ENCODE results near the gene ZNF32. TPM values are rescaled to one million over a fixed set of nuclear protein-coding genes. Genes with fewer than 3 reads are reported as not detected.

The ZNF32 gene
- total and polyA plus RNA-seq, 2 of the 4 experiments (the other 2 are of a cell fraction): 30.1 to 31.2 TPM

DNA sequence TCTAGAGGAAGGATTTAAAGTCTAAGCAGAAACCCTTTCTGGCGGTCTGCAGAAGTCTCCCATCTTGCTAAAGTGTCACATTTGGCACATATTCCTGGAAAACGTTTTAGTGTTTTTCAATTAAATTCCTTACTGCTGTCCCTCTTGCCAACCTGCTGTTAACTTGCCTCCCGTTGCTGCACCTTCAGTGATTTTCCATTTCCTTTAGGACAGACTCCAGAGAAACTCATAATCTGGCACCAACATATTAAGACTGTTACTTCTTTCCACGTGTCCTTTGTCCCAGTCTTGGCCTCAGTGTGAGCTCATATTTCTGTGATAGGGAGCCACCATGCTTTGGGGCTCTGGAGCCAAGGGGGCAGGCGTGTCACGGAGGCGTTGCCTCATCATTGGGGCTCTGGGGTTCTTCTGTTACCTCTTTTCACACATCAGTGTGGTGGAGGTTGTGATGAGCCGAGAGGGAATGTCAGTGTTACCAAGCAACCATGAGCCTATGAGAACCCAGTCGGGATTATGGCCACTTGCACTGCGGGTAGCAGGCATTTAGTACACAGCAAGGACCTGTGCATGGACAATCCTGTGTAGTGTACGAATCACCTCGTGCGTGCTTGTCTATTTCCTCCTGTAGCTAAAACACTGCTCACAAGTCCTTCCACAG is 26.0 kb upstream of the ZNF32 start:
- POLR2A ChIA-PET (ENCODE audit: unreplicated experiment): no interaction called here
- Histone ChIP-seq H3K4me2 (ENCODE audit: low read depth, low read length) (no peak overlapping the region), H3K4me1 (ENCODE audit: control insufficient read depth, insufficient read depth, low read length) (0 out of 2 replicates have a peak, but pooled peaks cover 2% of the 10 kb centered on the region), H3K9ac (ENCODE audit: low read depth, low read length) (no peak overlapping the region), H4K8ac (ENCODE audit: low read depth in 2 of 2, low read length in 2 of 2) (no peak overlapping the region), H3K9me1 (ENCODE audit: insufficient read depth, low read length) (no peaks in the 10 kb centered on the region), H3K27ac (ENCODE audit: insufficient read depth, low read length) (no peak overlapping the region), H3K36me3 (ENCODE audit: control insufficient read depth, insufficient read depth, low read length) (no peaks in the 10 kb centered on the region), H2BK120ac (ENCODE audit: low read depth, low read length) (no peak overlapping the region), H2BK20ac (ENCODE audit: low read depth, low read length) (no peak overlapping the region), H4K91ac (ENCODE audit: insufficient read depth, low read depth, low read length) (no peak overlapping the region), H3K4ac (ENCODE audit: low read depth, low read length) (no peak overlapping the region), H3K56ac (ENCODE audit: extremely low read depth, insufficient read depth, low read length) (no peak overlapping the region), H3K23ac (ENCODE audit: low read depth, low read length) (no peak overlapping the region), H3K9me3 (ENCODE audit: control insufficient read depth, insufficient read depth, low read length) (no peaks in the 10 kb centered on the region), H2BK5ac (ENCODE audit: low read depth, low read length, poor library complexity, severe bottlenecking) (no peak overlapping the region), H2AFZ (replicated peaks; ENCODE audit: low read length, poor library complexity) (no peak overlapping the region), H3K27me3 (ENCODE audit: control insufficient read depth, insufficient read depth, low read length) (no peaks in the 10 kb centered on the region), H4K5ac (ENCODE audit: low read depth, low read length) (no peak overlapping the region), H4K20me1 (ENCODE audit: insufficient read depth, low read length) (no peaks in the 10 kb centered on the region), H3K4me3 (ENCODE audit: insufficient read depth, low read depth, low read length) (no peak overlapping the region), H2AK5ac (ENCODE audit: low read depth, low read length) (no peak overlapping the region), H3K79me1 (ENCODE audit: low read depth in 1 of 2, low read length in 2 of 2) (no peaks in the 10 kb centered on the region), H2AK9ac (replicated peaks; ENCODE audit: low read depth, low read length, poor library complexity) (no peak overlapping the region), H3K14ac (replicated peaks; ENCODE audit: low read depth, low read length) (no peak overlapping the region), H3K18ac (ENCODE audit: low read depth, low read length) (no peak overlapping the region), H2BK15ac (ENCODE audit: low read depth, low read length) (no peak overlapping the region)
- 88% methylated on average over 7 of the region's 13 CpGs; no CpG with 5 or more reads in 1 of the 2 experiments for WGBS, 2 experiments (ENCODE audit: extremely low coverage in 2 of 2, insufficient read length in 1 of 2)
- no TSS peak for BruUV-seq (replicated peaks)
- no peak for DNase-seq
- dilution Hi-C loops (cut with HindIII; ENCODE audit: low sequenced_read_pairs, unreplicated experiment) (no loop called here), intact Hi-C loops (cut with micrococcal nuclease) (loop anchor here (10.0 kb wide), 1 partner anchor 1050 kb away; no protein-coding TSS in a partner anchor), in situ Hi-C loops (cut with MboI; ENCODE audit: low sequenced_read_pairs) (loop anchor here (5.0 kb wide), 2 partner anchors 718 to 1188 kb away; no protein-coding TSS in a partner anchor)
- TF ChIP-seq NFE2L2 (IDR thresholded peaks at IDR 0.05; ENCODE audit: low read depth, low read length): no peak
- no peak for TF ChIP-seq RCOR1 (IDR thresholded peaks at IDR 0.05; ENCODE audit: insufficient replicate concordance, low read length)
- TF ChIP-seq POLR2A (IDR thresholded peaks at IDR 0.05; ENCODE audit: low read depth, low read length): no peak
- TF ChIP-seq SMC3 (IDR thresholded peaks at IDR 0.05; ENCODE audit: low read depth, low read length): no peak
- TF ChIP-seq RFX5 (IDR thresholded peaks at IDR 0.05; ENCODE audit: low read depth, low read length): no peak
- no peak for TF ChIP-seq MXI1 (IDR thresholded peaks at IDR 0.05; ENCODE audit: borderline replicate concordance, low read depth, low read length)
- no peak for TF ChIP-seq BHLHE40 (IDR thresholded peaks at IDR 0.05; ENCODE audit: low read depth, low read length)
- no peak for TF ChIP-seq FOS (IDR thresholded peaks at IDR 0.05; ENCODE audit: low read depth, low read length)
- TF ChIP-seq MAZ (IDR thresholded peaks at IDR 0.05; ENCODE audit: borderline replicate concordance, low read depth, low read length): no peak
- TF ChIP-seq, protein P1, sequence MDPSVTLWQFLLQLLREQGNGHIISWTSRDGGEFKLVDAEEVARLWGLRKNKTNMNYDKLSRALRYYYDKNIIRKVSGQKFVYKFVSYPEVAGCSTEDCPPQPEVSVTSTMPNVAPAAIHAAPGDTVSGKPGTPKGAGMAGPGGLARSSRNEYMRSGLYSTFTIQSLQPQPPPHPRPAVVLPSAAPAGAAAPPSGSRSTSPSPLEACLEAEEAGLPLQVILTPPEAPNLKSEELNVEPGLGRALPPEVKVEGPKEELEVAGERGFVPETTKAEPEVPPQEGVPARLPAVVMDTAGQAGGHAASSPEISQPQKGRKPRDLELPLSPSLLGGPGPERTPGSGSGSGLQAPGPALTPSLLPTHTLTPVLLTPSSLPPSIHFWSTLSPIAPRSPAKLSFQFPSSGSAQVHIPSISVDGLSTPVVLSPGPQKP (IDR thresholded peaks at IDR 0.05; ENCODE audit: borderline replicate concordance, low read depth, low read length): no peak
- no peak for TF ChIP-seq CEBPB (IDR thresholded peaks at IDR 0.05; ENCODE audit: low read depth, low read length)
- ATAC-seq (ENCODE audit: low read depth): no peak
- CTCF ChIA-PET: interaction anchor here (0.8 to 1.0 kb wide), 2 partner anchors 15 to 712 kb away, joined by 3 read pairs; no protein-coding TSS in a partner anchor
